22Rv1 (cell line): ENCODE data around the gene GPR157.
"Not testable (repeated sequence)": the region's sequence is repeated elsewhere in the genome, so short reads cannot be mapped to it uniquely, and the experiment has no call there.

ENCODE experiments used
- H3K27ac ChIP-seq: fragments of 450-650 bp; 2 replicates; pipeline ENCODE4 v1.5.1; 2017
- CTCF ChIP-seq: fragments of 450-650 bp; IDR thresholded peaks from 2 replicates; pipeline ENCODE4 v1.5.1; 2017; ENCODE audit warnings: mild to moderate bottlenecking
- ZFX ChIP-seq: fragments of 450-650 bp; IDR thresholded peaks from 2 replicates; pipeline ENCODE4 v1.6.1; 2017; ENCODE audit warnings: antibody characterized with exemption, borderline replicate concordance

The GPR157 gene

GRCh38 chr1:9133870-9134585 lies 5.1 kb upstream of the GPR157 start:
- TF ChIP-seq CTCF (no peak), ZFX (no peak)
- H3K27ac ChIP-seq: no peak overlapping the region

GRCh38 chr1:9129266-9130041 lies 552 bp upstream of the GPR157 start:
- TF ChIP-seq CTCF: no peak
- TF ChIP-seq ZFX: no peak
- H3K27ac ChIP-seq: peak overlapping the region; percentile 65

- H3K27ac ChIP-seq: peak overlapping the region; percentile 65
Observed at GRCh38 chr1:9128166-9128519, 759 bp downstream of the GPR157 start.

GRCh38 chr1:9127395-9128165 lies 1.3 kb downstream of the GPR157 start:
- no peak overlapping the region for H3K27ac ChIP-seq
- TF ChIP-seq ZFX (no peak), CTCF (no peak)

More at GRCh38 chr1:9128166-9128519, 759 bp downstream of the GPR157 start:
- no peak for TF ChIP-seq ZFX
- TF ChIP-seq CTCF: no peak

- H3K27ac ChIP-seq: no peak overlapping the region
- TF ChIP-seq ZFX (no peak), CTCF (no peak)
Observed at GRCh38 chr1:9126511-9126910, 2.4 kb downstream of the GPR157 start.

- H3K27ac ChIP-seq: not testable (repeated sequence)
Observed at GRCh38 chr1:9125847-9126246, 3.1 kb downstream of the GPR157 start.

- TF ChIP-seq ZFX (no peak), CTCF (no peak)
- H3K27ac ChIP-seq: no peak overlapping the region
Observed at GRCh38 chr1:9125325-9125724, 3.6 kb downstream of the GPR157 start.

GRCh38 chr1:9124389-9124788 lies 4.5 kb downstream of the GPR157 start:
- H3K27ac ChIP-seq: not testable (repeated sequence)

- H3K27ac ChIP-seq: not testable (repeated sequence)
Observed at GRCh38 chr1:9123665-9124064, 5.2 kb downstream of the GPR157 start.
